Loucy (cell line): ENCODE data around the gene PLEK.

Experiments
- EZH2phosphoT487 ChIP-seq: fragments of 200-600 bp; IDR thresholded peaks from 2 replicates; pipeline ENCODE4 v1.6.1; 2018; ENCODE audit warnings: antibody characterized with exemption, mild to moderate bottlenecking, moderate library complexity, borderline replicate concordance
- TF ChIP-seq, protein P1 (sequence below): fragments of 200-600 bp; sonication (generic); conservative IDR thresholded peaks from 2 replicates; pipeline ENCODE4 v1.5.1; 2014; ENCODE audit warnings: mild to moderate bottlenecking, antibody characterized with exemption, low read length

- TF ChIP-seq, protein P1, sequence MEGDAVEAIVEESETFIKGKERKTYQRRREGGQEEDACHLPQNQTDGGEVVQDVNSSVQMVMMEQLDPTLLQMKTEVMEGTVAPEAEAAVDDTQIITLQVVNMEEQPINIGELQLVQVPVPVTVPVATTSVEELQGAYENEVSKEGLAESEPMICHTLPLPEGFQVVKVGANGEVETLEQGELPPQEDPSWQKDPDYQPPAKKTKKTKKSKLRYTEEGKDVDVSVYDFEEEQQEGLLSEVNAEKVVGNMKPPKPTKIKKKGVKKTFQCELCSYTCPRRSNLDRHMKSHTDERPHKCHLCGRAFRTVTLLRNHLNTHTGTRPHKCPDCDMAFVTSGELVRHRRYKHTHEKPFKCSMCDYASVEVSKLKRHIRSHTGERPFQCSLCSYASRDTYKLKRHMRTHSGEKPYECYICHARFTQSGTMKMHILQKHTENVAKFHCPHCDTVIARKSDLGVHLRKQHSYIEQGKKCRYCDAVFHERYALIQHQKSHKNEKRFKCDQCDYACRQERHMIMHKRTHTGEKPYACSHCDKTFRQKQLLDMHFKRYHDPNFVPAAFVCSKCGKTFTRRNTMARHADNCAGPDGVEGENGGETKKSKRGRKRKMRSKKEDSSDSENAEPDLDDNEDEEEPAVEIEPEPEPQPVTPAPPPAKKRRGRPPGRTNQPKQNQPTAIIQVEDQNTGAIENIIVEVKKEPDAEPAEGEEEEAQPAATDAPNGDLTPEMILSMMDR = no peak
- TF ChIP-seq EZH2phosphoT487 = no peak
These were observed 60.4 kb downstream of the PLEK start for GRCh38 chr2:68425503-68425902.
